Stimulated activated CD8-positive, alpha-beta memory T cell treated with anti-CD3 and anti-CD28 coated beads, Interleukin-12 subunit alpha, Interleukin-12 subunit beta, amount 100 ng/mL, for 24 hours (primary cell): Measurements from ENCODE around the gene RARB.

Experiments used
- DNase-seq: peaks from one replicate; pipeline ENCODE4 v3.0.0-alpha.2; 2020; ENCODE audit errors: extremely low read depth

RARB gene

GRCh38 chr3:25554376-25554775 is 126.3 kb downstream of the RARB start:
- DNase-seq = no peak

DNA sequence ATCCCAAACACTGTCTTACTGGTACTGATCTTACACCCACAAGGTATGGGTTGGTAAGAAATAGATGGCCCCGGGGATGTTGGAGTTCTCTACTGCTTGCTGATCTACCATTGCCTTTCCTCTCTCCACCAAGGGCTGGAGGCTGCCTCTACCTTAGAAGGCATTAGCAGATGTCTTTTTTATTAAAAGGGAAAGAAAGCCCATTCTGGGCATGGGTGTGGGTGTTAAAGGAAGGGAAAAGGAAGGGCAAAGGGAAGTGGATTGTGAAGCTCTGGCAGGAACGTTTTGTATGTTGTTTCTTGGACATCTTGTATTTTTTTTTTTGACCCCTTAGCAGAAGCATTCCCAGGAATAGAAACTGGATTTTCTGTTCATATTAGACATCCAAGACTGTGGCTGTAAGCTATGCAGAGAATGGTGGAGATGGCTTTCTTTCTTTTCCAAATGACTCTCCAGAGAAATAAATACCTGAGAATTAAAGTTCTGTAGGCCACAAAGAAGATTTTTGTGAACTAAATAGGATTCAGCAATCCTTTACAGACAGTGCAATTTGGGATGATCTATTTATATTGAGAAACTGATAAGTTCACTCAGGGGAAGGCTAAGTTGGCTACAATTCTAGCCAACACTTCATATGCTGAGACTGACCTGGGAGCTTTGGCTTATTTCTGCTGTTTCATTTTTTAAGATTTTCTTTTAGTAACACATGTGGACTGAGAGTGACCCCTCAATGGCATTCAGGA is 127.8 kb downstream of the RARB start:
- DNase-seq = no peak

GRCh38 chr3:25556447-25556846 is 128.4 kb downstream of the RARB start:
- no peak for DNase-seq

- no peak for DNase-seq
These were observed 129.6 kb downstream of the RARB start for GRCh38 chr3:25557694-25558093.

DNA sequence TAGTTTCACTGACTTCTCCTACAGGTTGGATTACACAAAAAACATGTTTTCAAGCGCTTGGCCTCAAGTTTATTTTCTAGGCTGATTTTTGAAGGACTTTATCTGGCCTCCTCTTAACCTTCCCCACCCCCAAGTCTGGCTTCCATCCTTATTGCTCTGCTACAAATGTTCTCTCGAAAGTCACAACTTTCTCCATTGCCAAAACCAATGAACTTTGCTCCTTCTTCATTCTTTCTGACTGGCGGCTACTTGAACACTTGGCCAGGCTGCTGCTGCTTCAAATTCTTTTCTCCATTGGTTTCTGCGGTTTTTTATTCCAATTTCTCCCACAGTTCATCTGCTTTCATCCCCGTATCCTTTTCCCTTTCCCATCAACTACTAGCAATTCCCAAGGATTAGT is 130.1 kb downstream of the RARB start:
- DNase-seq = no peak

DNA sequence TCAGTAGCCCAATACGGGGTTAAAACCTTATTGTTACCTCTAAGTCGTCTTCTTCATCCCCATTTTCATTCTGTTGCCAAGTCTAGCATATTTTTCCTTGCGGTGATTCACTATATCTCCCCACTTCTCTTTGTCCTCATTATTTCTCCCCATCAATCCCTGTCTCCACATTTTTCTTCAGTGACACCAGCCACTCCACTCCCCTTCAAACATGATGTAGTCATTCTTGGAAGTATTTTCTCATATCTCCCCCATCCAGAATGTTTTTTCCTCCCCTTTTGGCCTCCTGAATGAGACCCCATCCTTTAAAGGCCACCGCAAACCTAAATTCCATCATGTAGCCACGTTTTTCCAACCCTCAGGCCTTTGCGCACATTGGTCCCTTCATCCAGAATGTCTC is 130.7 kb downstream of the RARB start:
- no peak for DNase-seq

DNA sequence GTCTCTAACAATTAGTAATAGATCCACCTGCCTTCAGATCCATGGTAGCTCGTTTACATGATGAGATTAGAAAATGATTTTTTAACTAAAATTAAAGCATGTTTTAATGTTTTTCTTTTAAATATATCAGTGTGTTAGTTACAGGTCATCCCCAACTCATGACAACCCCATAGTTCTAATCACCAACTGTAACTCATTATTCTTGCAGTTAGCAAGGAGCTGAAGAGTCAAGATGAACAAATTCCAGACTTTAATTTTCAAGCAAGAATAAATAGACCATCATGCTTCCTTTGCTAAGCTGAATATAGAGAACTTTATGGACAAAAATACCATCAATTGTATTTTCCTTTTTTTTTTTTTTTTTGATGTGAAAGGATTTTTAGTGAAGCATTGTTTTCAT is 135.5 kb downstream of the RARB start:
- DNase-seq = no peak

DNA sequence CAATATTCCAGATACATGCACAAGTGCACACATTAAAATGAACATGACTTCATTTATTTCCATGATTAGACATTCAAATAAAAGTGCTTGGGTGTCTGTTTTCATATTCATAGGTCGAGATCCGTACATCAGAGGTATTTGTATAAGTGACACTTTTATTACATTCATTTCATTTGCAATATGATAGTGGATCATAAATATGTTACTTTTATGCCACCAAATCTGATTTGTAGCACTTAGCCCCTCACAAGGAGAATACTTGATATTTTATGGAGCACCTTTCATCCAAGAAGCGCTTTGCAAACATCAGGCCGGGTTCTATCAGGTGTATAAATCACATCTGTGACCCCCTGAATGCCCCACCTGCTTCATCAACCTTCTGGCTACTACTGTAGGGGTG is 136.0 kb downstream of the RARB start:
- no peak for DNase-seq

- DNase-seq = no peak
These were observed 137.7 kb downstream of the RARB start for GRCh38 chr3:25565807-25566206.

GRCh38 chr3:25566358-25566920 is 138.4 kb downstream of the RARB start:
- no peak for DNase-seq

DNA sequence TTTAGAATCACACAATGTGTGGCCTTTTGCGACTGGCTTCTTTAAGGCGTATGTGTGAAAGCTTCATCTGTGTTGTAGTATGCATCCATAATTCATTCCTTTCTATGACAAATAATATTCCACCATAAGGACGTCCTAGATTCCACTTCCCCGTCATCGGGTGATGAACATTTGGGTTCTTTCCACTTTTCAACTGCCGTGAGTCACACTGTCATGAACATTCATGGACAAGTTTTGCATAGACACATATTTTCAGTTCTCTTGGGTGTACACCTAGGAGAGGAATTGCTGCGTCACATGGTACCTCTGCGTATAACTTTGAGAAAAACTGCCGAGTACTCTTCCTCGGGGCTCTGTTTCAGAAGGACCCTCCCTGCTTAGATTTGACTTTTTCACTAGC is 139.3 kb downstream of the RARB start:
- no peak for DNase-seq

DNA sequence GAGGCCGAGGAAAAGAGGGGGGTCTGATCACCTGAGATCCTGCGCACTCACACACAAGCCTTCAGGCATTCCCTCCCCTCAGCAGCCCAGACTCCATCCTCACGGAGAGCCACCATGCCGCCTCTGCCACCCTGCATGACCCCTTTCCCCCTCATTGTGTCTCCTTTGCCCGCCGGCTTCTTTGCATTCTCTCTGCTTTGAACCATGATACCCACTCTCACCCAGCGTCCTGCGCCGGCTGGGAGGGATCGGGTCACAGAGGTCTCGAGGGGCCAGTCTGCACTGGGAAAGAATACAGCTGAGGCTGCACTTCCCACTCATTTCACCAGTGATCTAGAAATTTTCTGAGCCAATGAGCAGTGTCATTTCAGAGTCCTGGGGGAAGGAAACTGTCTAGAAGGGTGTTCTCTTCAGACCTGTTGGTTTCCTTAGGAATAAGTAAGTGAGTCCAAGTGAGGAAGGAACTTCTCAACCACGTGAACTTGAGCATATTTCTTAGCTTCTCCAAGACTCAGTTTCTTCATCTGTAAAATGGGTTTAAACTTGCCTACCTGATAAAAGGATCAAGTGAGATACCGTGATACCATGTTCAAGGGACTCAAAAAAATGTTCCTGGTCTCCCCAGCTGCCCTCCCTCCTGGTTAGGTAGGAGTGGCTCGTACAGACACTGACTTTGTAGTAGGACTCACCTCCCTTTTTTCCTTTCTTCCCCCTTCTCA is 139.9 kb downstream of the RARB start:
- DNase-seq = no peak

GRCh38 chr3:25568525-25569078 is 140.5 kb downstream of the RARB start:
- no peak for DNase-seq

DNA sequence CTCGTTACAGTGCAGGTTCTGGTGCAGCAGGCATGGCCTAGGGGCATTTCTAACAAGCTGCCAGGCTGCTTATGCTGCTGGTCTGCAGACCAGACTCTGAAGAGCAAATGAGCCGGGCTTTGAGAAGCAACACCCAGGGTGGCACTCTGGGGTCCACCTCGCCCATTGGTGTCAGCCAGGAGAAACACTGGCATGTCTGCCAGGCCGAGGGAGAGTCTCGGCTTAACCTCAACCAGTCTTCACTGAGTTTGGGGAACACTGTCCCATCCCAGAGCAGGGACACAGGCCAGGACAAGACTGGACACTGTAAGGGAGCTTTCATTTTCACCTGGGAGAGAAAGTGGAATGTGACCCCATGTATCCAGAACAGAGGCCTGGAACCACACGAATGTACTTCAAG is 143.2 kb downstream of the RARB start:
- DNase-seq = no peak

DNA sequence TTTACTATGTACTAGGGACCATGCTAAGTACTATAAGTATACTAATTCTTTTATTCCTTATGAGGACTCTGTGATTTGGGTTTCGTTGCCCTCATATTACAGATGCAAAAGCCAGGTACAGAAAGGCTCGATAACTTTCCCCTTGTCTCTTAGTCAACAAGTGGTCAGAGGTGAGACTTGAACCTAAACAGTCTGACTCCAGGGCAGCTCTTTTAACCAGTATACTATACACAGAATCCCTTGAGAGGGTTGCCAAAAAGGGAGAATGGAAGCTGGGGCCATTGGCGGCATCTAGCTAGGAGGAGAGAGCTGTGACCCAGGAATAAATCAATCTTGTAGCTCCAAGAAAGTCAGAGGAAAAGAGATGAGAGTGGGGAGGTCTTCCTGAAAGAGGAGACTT is 144.3 kb downstream of the RARB start:
- no peak for DNase-seq

DNA sequence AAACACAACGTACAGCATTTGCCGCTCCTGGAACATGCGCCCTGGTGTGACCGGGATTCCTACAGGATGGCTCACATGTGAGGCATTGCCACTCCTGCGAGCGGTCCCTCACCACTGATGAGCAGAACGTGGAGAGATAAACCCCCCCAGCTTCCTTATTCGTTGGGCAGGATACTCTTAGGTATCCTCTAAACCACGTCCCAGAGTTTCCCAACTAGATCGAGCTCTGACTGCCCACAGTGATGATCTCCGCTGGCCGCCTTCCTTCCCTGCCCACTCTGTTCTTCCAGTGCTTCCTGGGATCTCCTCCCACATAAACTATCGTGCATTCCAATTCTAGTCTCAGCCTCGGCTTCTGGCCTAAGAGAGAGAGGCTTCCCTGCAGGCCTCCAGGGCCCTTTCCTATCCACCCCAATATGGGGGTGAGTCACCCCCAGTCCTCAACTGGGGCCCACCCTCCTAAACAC is 144.9 kb downstream of the RARB start:
- DNase-seq = no peak

DNA sequence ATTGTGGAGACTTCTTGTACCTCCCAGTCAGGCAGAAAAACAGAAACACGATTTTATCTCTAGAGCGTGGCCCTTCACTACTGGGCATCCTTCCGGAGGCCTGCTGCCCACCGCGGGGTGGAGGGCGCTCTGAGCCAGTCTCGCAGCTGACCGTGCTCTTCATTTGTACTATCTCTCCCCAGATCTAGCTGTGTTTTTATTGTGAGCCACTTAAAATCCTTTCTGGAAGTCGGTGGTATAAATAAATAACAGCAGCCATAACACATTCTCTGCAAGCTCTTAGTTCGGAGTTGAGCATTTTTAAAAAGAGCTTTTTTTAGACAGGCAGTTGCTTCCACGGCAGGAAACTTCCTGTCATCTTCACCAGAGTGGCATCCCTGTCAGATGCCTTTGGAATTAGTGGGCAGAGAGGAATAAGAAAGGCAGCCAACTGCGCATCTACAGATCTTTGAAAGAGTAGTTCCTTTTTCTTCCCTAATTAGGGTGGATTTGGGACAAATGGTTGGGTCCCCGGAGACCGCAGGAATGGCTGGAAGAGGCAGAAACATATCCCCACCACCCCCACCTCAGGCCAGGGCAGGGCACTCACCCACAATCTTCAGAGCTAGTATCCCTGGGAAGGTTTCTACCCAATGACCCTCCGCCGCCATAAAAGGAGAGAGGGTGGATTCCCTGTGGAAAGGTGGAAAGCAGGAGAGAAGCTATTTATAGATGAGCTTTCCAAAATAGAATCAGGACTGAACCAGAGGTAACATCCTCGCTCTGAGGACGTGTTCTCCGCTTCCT is 145.5 kb downstream of the RARB start:
- no peak for DNase-seq

GRCh38 chr3:25574172-25574765 is 146.2 kb downstream of the RARB start:
- DNase-seq = no peak

DNA sequence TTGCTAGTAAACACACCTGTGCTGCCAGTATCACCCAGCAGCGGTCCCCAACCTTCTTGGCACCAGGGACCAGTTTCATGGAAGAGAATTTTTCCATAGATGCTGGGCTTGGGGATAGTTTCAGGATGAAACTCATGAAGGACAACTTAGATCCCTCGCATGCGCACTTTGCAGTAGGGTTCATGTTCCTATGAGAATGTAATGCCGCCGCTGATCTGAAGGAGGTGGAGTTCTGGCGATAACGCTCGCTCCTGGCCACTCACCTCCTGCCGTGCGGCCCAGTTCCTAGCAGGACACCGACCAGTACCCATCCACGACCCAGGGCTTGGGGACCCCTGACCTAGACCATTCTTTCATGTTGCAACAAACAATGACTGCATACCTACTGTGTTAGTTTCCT is 146.9 kb downstream of the RARB start:
- no peak for DNase-seq

- DNase-seq = no peak
These were observed 148.1 kb downstream of the RARB start for GRCh38 chr3:25576146-25576545.

GRCh38 chr3:25576831-25577454 is 148.9 kb downstream of the RARB start:
- DNase-seq = no peak
